Small intestine (tissue), 7 donors: ENCODE results near the gene IGLON5. TPM values are rescaled to one million over a fixed set of nuclear protein-coding genes. Genes with fewer than 3 reads are reported as not detected.

Experiments
- DNase-seq, 2 donors: peaks; one replicate each; pipeline versions ENCODE4 v3.0.0 to v3.0.0-alpha.2; 2013
- FAIRE-seq: peaks from 2 replicates; lab custom pipeline; 2012; peaks lifted over from hg19 to GRCh38; lab: Jason Lieb, UNC
- H3K27ac ChIP-seq, 3 donors: one replicate each; pipeline ENCODE4 v1.5.1; 2013; ENCODE audit warnings: low read length in 2 of 3, mild to moderate bottlenecking in 2 of 3, control low read depth in 1 of 3, inconsistent platforms in 1 of 3, low read depth in 1 of 3, moderate library complexity in 1 of 3
- H3K27me3 ChIP-seq, 3 donors: one replicate each; pipeline ENCODE4 v1.6.1; 2013; ENCODE audit warnings: low read length in 3 of 3, inconsistent platforms in 1 of 3; ENCODE audit not compliant: control insufficient read depth in 3 of 3, insufficient read depth in 3 of 3
- H3K36me3 ChIP-seq, 3 donors: one replicate each; pipeline ENCODE4 v1.6.1; 2013; ENCODE audit warnings: low read length in 3 of 3, inconsistent platforms in 1 of 3, low read depth in 1 of 3, mild to moderate bottlenecking in 1 of 3, moderate library complexity in 1 of 3; ENCODE audit not compliant: control insufficient read depth in 3 of 3, insufficient read depth in 2 of 3
- H3K4me1 ChIP-seq, 3 donors: one replicate each; pipeline ENCODE4 v1.6.1; 2013; ENCODE audit warnings: low read length in 2 of 3, inconsistent platforms in 1 of 3, low read depth in 1 of 3, mild to moderate bottlenecking in 1 of 3, moderate library complexity in 1 of 3; ENCODE audit not compliant: control insufficient read depth in 3 of 3, insufficient read depth in 2 of 3
- H3K4me3 ChIP-seq, 3 donors: one replicate each; pipeline ENCODE4 v1.5.1; 2013; ENCODE audit warnings: low read length in 3 of 3, control low read depth in 1 of 3, inconsistent platforms in 1 of 3, low read depth in 1 of 3, mild to moderate bottlenecking in 1 of 3, moderate library complexity in 1 of 3
- H3K9me3 ChIP-seq, 2 donors: one replicate each; pipeline ENCODE4 v1.6.1; 2013; ENCODE audit warnings: low read depth in 1 of 2, low read length in 1 of 2; ENCODE audit not compliant: control insufficient read depth in 2 of 2, insufficient read depth in 1 of 2
- WGBS, 3 donors: extraction: QIAGEN DNeasy Blood & Tissue Kit; methylation state at CpG; one replicate each; pipeline ENCODE4 v1.1.7; 2013; 5-methylcytosine and 5-hydroxymethylcytosine counted together
- polyA plus RNA-seq, 4 donors: library from polyadenylated mRNA; stranded (reverse) in 3 of 4; unstranded in 1 of 4; fragments of 200-250 nt in 3 of 4; fragments of 120-200 nt in 1 of 4; gene quantifications; one replicate each; pipeline versions ENCODE4 v1.2.1 to v1.2.3, GENCODE V29; 2013
- donor health status: healthy with polysubstance abuse.
- donor health status: control.
- donor health status: control.
- donor health status: Bipolar disorder and iron deficiency.
- donor health status: healthy.

IGLON5 gene
- polyA plus RNA-seq, 4 donors: 1.1 to 1.3 TPM; not detected in 2

DNA sequence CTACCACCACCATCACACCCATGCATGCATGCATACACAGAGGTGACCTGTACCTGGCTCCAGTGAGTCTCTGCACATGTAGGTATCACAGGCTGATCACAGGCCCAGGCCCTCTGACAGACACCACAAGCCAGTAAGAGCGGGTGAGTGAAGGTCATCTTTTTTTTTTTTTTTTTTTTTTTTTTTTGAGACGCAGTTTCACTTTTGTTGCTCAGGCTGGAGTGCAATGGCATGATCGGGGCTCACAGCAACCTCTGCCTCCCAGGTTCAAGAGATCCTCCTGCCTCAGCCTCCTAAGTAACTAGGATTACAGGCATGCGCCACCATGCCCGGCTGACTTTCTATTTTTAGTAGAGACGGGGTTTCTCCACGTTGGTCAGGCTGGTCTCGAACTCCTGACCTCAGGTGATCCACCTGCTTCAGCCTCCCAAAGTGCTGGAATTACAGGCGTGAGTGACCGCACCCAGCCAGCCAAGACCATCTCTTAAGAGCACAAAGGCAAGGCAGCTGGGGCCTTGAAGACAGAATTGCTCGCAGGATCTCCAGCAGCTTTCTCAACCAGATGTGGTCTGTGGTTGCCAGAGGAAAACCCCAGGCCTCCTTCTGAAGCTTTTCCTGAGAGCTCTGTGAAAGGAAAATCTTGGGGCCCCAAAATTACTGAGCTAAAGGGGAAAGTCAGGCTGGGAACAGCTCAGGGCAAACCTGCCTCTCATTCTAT is 64.2 kb downstream of the IGLON5 start:
- no peak for FAIRE-seq
- no peaks in the 10 kb centered on the region for H3K27me3 ChIP-seq
- WGBS, 3 donors: 45 to 50% (median 46%) methylated on average over 10 to 11 of the region's 11 CpGs
- H3K9me3 ChIP-seq: no peaks in the 10 kb centered on the region
- no peaks in the 10 kb centered on the region for H3K36me3 ChIP-seq
- DNase-seq: peak in 1 of 2 donors; percentile 27
- no peaks in the 10 kb centered on the region for H3K4me1 ChIP-seq
- H3K4me3 ChIP-seq: no peak overlapping the region
- H3K27ac ChIP-seq: no peak overlapping the region

DNA sequence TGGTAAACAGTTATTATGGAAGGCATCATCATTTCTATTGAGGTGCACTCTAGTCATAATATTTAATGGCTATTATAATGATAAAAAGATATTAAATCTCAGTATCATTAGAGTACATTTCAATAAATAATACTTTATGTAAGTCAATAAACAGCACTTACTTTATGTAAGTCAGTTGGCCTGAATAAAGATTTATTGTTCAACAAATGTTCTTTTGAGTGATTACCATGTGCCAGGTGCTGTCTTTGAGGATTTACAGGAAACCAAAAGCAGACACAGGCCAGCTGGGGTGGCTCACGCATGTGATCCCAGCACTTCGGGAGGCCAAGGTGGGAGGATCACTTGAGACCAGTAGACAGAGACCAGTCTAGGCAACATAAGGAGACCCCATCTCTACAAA is 66.0 kb downstream of the IGLON5 start:
- peaks cover 0 to 3% of the 10 kb centered on the region in 2 donors for H3K9me3 ChIP-seq
- FAIRE-seq (no peak), DNase-seq (no peak)
- H3K27me3 ChIP-seq: no peaks in the 10 kb centered on the region
- H3K36me3 ChIP-seq: no peaks in the 10 kb centered on the region
- H3K27ac ChIP-seq: no peak overlapping the region
- WGBS, 3 donors: 78 to 89% (median 80%) methylated on average over 2 of the region's 2 CpGs
- no peak overlapping the region for H3K4me3 ChIP-seq
- no peaks in the 10 kb centered on the region for H3K4me1 ChIP-seq

DNA sequence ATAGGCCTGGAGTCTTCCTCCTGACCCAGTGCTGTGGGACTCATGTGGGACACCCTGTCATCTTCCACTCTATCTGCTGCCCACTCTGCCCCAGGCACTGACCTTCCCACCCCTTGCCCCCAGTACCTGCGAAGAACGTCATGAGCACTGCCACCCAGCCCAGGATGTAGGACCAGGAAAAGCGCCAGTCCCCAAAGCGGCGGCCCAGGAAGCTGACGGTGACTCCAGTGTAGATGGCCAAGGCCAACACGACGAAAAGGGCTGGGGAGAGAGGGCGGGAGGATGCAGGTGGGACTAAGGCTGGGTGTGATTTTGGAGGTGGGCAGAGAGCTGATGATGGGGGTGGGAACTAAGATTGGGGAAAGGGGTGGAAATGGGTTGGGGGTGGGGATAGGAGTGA is 68.9 kb downstream of the IGLON5 start:
- Histone ChIP-seq H3K9me3 (peaks cover 0 to 3% of the 10 kb centered on the region in 2 donors), H3K4me3 (no peak overlapping the region), H3K36me3 (no peaks in the 10 kb centered on the region), H3K4me1 (no peaks in the 10 kb centered on the region), H3K27me3 (no peaks in the 10 kb centered on the region), H3K27ac (no peak overlapping the region)
- FAIRE-seq: no peak
- DNase-seq: no peak
- 92 to 95% (median 94%) methylated on average over 9 of the region's 9 CpGs for WGBS, 3 donors

Other genes with a start within 250 kb of the IGLON5 start
- 1 to 10 TPM in 3 of 4 donors, under 1 TPM in 1; 0.13 to 5.9 (median 2.5) TPM for gene KLK13, start 246.6 kb upstream of the IGLON5 start, polyA plus RNA-seq
- gene KLK14, start 228.8 kb upstream of the IGLON5 start, polyA plus RNA-seq: under 1 TPM in 2 of 4 donors, not detected in 2; 0.07 to 0.22 TPM
- gene CTU1, start 203.2 kb upstream of the IGLON5 start, polyA plus RNA-seq: 1 to 10 TPM; 1.3 to 4.0 (median 2.3) TPM
- 1 to 10 TPM in 2 of 4 donors, under 1 TPM in 2; 0.81 to 3.4 (median 1.0) TPM for gene SIGLEC9, start 186.7 kb upstream of the IGLON5 start, polyA plus RNA-seq
- 1 to 10 TPM in 3 of 4 donors, under 1 TPM in 1; 0.45 to 1.9 (median 1.3) TPM for gene SIGLEC7, start 169.3 kb upstream of the IGLON5 start, polyA plus RNA-seq
- gene CD33, start 86.6 kb upstream of the IGLON5 start, polyA plus RNA-seq: 1 to 10 TPM in 3 of 4 donors, under 1 TPM in 1; 0.67 to 5.2 (median 4.5) TPM
- not detected for gene SIGLECL1, start 60.6 kb upstream of the IGLON5 start, polyA plus RNA-seq
- gene VSIG10L, start 30.5 kb downstream of the IGLON5 start, polyA plus RNA-seq: 1 to 10 TPM; 1.4 to 6.0 (median 2.4) TPM
- 100 to 1,000 TPM; 178 to 412 (median 249) TPM for gene ETFB, start 54.7 kb downstream of the IGLON5 start, polyA plus RNA-seq
- 1 to 10 TPM in 2 of 4 donors, under 1 TPM in 1, not detected in 1; 0.25 to 4.1 (median 2.0) TPM for gene CLDND2, start 57.4 kb downstream of the IGLON5 start, polyA plus RNA-seq
- 1 to 10 TPM; 3.6 to 6.7 (median 5.5) TPM for gene NKG7, start 61.0 kb downstream of the IGLON5 start, polyA plus RNA-seq
- gene LIM2, start 76.3 kb downstream of the IGLON5 start, polyA plus RNA-seq: under 1 TPM in 1 of 4 donors, not detected in 3; 0.04 TPM
- 1 to 10 TPM in 1 of 4 donors, not detected in 3; 3.5 TPM for gene C19orf84, start 78.9 kb downstream of the IGLON5 start, polyA plus RNA-seq
- gene SIGLEC10, start 106.0 kb downstream of the IGLON5 start, polyA plus RNA-seq: 1 to 10 TPM; 1.3 to 10.0 (median 2.2) TPM
- 1 to 10 TPM in 1 of 4 donors, under 1 TPM in 2, not detected in 1; 0.22 to 1.1 (median 0.59) TPM for gene SIGLEC8, start 146.8 kb downstream of the IGLON5 start, polyA plus RNA-seq
- gene CEACAM18, start 166.9 kb downstream of the IGLON5 start, polyA plus RNA-seq: 1 to 10 TPM in 2 of 4 donors, under 1 TPM in 2; 0.10 to 5.8 (median 1.9) TPM
- gene SIGLEC12, start 190.2 kb downstream of the IGLON5 start, polyA plus RNA-seq: 1 to 10 TPM in 2 of 4 donors, under 1 TPM in 1, not detected in 1; 0.33 to 5.7 (median 2.0) TPM
- under 1 TPM in 2 of 4 donors, not detected in 2; 0.09 to 0.76 TPM for gene SIGLEC6, start 220.0 kb downstream of the IGLON5 start, polyA plus RNA-seq